NB4 (cell line): ENCODE data around the gene RPP25L.

Source experiments
- DNase-seq: peaks from one replicate; pipeline ENCODE4 v3.0.0; 2010; ENCODE audit warnings: low read depth
- H3K4me3 ChIP-seq: one replicate; pipeline ENCODE4 v1.5.1; 2011; ENCODE audit warnings: mild to moderate bottlenecking, low read depth, low read length, moderate library complexity
- CTCF ChIP-seq: IDR thresholded peaks from one replicate; pipeline ENCODE4 v1.5.1; 2012; ENCODE audit warnings: low read depth, low read length
- MAX ChIP-seq: IDR thresholded peaks from 2 replicates; pipeline ENCODE4 v1.6.1; 2011; ENCODE audit warnings: low read depth, low read length
- MYC ChIP-seq: IDR thresholded peaks from 2 replicates; pipeline ENCODE4 v1.6.1; 2011; ENCODE audit warnings: low read depth, low read length
- POLR2A ChIP-seq: IDR thresholded peaks from 2 replicates; pipeline ENCODE4 v1.6.1; 2011; ENCODE audit warnings: mild to moderate bottlenecking; ENCODE audit not compliant: insufficient read length; ENCODE audit errors: extremely low read depth

Gene RPP25L

GRCh38 chr9:34611811-34612787 lies at the start of gene RPP25L:
Gene RPP25L (minus strand): TSS chr9:34612097. CDS start chr9:34611296, 801 bp downstream.
- TF ChIP-seq MYC, result peak; percentile 80
- no peak for TF ChIP-seq CTCF
- TF ChIP-seq POLR2A, result peak; percentile 99
- peak; percentile 69; the same call in 1 of the 2 replicates for TF ChIP-seq MAX
- peak within 1 kb of the TSS; percentile 79 for H3K4me3 ChIP-seq
- DNase-seq, result peak; percentile 97

GRCh38 chr9:34659592-34660253 lies 47.8 kb upstream of the RPP25L start:
- DNase-seq, result peak; percentile 40

GRCh38 chr9:34658461-34658860 lies 46.6 kb upstream of the RPP25L start:
- no peak for DNase-seq
- TF ChIP-seq MYC (no peak), CTCF (no peak), MAX (no peak), POLR2A (no peak)
- no peak overlapping the region for H3K4me3 ChIP-seq

More at GRCh38 chr9:34659592-34660253, 47.8 kb upstream of the RPP25L start:
- TF ChIP-seq MAX (no peak), MYC (no peak), CTCF (no peak), POLR2A (no peak)
- no peak overlapping the region for H3K4me3 ChIP-seq

GRCh38 chr9:34656992-34657391 lies 45.1 kb upstream of the RPP25L start:
- no peak for DNase-seq
- H3K4me3 ChIP-seq, result no peak overlapping the region
- TF ChIP-seq POLR2A (no peak), CTCF (no peak), MAX (no peak), MYC (no peak)

GRCh38 chr9:34655394-34655793 lies 43.5 kb upstream of the RPP25L start:
- no peak for DNase-seq
- TF ChIP-seq MAX (no peak), CTCF (no peak), MYC (no peak), POLR2A (no peak)
- no peak overlapping the region for H3K4me3 ChIP-seq
